ENCODE results near the gene TAOK1. TPM values are rescaled to one million over a fixed set of nuclear protein-coding genes. Genes with fewer than 3 reads are reported as not detected.
A peak's percentile ranks its signal among the peaks of the same experiment; 100 is the strongest.

Gene TAOK1
- total and polyA plus RNA-seq, 9 of the 15 experiments (the other 6 are each of a cell fraction or from before 2014, with no cell fraction given): 3.2 to 33.1 (median 16.5) TPM

DNA sequence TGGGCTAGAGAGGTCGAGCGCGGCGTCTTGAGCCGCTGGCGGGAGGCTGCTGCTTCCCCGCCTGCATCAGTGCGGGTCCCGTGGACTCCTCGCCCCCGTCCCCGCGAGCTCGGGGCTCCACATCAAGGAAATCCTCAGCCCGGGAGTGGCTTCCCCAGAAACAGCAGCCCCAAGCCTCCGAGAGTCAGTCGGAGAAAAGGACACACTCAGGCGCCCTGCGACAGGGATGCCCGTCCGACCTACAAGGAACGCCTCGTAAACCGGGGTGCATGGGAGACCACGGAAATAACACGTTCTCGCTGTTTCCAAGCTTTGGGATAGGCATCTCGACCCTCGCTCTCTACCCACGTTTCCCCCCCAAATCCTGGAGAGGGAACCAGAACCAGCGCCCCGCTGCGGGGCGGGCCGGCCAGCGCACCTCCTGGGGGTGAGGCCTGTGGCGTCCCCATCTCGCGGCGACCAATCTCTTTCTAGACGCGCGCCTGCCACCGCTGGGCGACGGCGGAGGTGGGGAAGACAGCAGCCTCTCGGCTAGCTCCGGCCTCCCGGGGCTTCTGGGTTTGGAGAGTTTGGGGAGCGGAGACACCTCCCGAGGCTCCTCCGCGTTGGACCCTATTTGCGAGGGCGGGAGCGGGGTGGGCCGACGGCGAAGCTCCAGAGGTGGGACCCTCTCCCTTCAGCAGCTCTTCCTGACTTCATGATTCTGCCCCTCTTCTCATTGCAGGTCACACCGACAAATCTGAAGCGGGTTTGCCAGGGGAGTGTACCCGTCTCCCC, 177.6 kb downstream of the TAOK1 start (continued):
- TF ChIP-seq, protein P1, sequence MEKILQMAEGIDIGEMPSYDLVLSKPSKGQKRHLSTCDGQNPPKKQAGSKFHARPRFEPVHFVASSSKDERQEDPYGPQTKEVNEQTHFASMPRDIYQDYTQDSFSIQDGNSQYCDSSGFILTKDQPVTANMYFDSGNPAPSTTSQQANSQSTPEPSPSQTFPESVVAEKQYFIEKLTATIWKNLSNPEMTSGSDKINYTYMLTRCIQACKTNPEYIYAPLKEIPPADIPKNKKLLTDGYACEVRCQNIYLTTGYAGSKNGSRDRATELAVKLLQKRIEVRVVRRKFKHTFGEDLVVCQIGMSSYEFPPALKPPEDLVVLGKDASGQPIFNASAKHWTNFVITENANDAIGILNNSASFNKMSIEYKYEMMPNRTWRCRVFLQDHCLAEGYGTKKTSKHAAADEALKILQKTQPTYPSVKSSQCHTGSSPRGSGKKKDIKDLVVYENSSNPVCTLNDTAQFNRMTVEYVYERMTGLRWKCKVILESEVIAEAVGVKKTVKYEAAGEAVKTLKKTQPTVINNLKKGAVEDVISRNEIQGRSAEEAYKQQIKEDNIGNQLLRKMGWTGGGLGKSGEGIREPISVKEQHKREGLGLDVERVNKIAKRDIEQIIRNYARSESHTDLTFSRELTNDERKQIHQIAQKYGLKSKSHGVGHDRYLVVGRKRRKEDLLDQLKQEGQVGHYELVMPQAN (IDR thresholded peaks at IDR 0.05; ENCODE audit: borderline replicate concordance): no peak
- no peak for TF ChIP-seq ZNF12 (CRISPR knock-in tag; IDR thresholded peaks at IDR 0.05)
- TF ChIP-seq RBFOX2 (IDR thresholded peaks at IDR 0.05; ENCODE audit: low read depth, low read length): peak; percentile 51
- TF ChIP-seq, protein P2, sequence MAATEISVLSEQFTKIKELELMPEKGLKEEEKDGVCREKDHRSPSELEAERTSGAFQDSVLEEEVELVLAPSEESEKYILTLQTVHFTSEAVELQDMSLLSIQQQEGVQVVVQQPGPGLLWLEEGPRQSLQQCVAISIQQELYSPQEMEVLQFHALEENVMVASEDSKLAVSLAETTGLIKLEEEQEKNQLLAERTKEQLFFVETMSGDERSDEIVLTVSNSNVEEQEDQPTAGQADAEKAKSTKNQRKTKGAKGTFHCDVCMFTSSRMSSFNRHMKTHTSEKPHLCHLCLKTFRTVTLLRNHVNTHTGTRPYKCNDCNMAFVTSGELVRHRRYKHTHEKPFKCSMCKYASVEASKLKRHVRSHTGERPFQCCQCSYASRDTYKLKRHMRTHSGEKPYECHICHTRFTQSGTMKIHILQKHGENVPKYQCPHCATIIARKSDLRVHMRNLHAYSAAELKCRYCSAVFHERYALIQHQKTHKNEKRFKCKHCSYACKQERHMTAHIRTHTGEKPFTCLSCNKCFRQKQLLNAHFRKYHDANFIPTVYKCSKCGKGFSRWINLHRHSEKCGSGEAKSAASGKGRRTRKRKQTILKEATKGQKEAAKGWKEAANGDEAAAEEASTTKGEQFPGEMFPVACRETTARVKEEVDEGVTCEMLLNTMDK (IDR thresholded peaks at IDR 0.05; ENCODE audit: borderline replicate concordance, insufficient read depth, low read depth, low read length, poor library complexity, severe bottlenecking): peak; percentile 72
- no peak for TF ChIP-seq ZZZ3 (IDR thresholded peaks at IDR 0.05)
- no peak for TF ChIP-seq CREBBP (IDR thresholded peaks at IDR 0.05; ENCODE audit: low read depth, low read length)
- TF ChIP-seq, protein P3, sequence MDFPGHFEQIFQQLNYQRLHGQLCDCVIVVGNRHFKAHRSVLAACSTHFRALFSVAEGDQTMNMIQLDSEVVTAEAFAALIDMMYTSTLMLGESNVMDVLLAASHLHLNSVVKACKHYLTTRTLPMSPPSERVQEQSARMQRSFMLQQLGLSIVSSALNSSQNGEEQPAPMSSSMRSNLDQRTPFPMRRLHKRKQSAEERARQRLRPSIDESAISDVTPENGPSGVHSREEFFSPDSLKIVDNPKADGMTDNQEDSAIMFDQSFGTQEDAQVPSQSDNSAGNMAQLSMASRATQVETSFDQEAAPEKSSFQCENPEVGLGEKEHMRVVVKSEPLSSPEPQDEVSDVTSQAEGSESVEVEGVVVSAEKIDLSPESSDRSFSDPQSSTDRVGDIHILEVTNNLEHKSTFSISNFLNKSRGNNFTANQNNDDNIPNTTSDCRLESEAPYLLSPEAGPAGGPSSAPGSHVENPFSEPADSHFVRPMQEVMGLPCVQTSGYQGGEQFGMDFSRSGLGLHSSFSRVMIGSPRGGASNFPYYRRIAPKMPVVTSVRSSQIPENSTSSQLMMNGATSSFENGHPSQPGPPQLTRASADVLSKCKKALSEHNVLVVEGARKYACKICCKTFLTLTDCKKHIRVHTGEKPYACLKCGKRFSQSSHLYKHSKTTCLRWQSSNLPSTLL (IDR thresholded peaks at IDR 0.05): no peak
- TF ChIP-seq TAF9B (IDR thresholded peaks at IDR 0.05; ENCODE audit: partially characterized antibody): no peak
- no peak for TF ChIP-seq ZKSCAN3 (CRISPR knock-in tag; IDR thresholded peaks at IDR 0.05)
- TF ChIP-seq, protein P4, sequence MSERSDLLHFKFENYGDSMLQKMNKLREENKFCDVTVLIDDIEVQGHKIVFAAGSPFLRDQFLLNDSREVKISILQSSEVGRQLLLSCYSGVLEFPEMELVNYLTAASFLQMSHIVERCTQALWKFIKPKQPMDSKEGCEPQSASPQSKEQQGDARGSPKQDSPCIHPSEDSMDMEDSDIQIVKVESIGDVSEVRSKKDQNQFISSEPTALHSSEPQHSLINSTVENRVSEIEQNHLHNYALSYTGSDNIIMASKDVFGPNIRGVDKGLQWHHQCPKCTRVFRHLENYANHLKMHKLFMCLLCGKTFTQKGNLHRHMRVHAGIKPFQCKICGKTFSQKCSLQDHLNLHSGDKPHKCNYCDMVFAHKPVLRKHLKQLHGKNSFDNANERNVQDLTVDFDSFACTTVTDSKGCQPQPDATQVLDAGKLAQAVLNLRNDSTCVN (CRISPR knock-in tag; IDR thresholded peaks at IDR 0.05): no peak
- 0 out of 2 replicates have a peak, but pooled peaks have one; percentile 4 for TF ChIP-seq TEAD4 (IDR thresholded peaks at IDR 0.05; ENCODE audit: low read length)
- no peak for TF ChIP-seq TEAD4 (CRISPR knock-in tag; IDR thresholded peaks at IDR 0.05; ENCODE audit: borderline replicate concordance)
- peak; percentile 66 for TF ChIP-seq CXXC5 (CRISPR knock-in tag; IDR thresholded peaks at IDR 0.05)
- TF ChIP-seq STAT5A (IDR thresholded peaks at IDR 0.05; ENCODE audit: borderline replicate concordance, low read length): no peak
- TF ChIP-seq ARID4B (CRISPR knock-in tag; IDR thresholded peaks at IDR 0.05): peak; percentile 47; the same call in 1 of the 2 replicates

All from K562 (cell line).